OCI-LY3 (cell line): ENCODE data around the gene CD38.

Experiments
- CTCF ChIP-seq: fragments of 200-600, 300-600 bp; sonication (generic); IDR thresholded peaks from 2 replicates; pipeline ENCODE4 v1.5.1; 2014; ENCODE audit warnings: antibody characterized with exemption, low read length, low read depth
- EZH2phosphoT487 ChIP-seq: fragments of 200-600 bp; shearing (Covaris generic); IDR thresholded peaks from 2 replicates; pipeline ENCODE4 v1.6.1; 2018; ENCODE audit warnings: antibody characterized with exemption, mixed run types, low read depth

GRCh38 chr4:15754323-15754722 lies 23.8 kb upstream of the CD38 start:
- TF ChIP-seq CTCF = no peak
- no peak for TF ChIP-seq EZH2phosphoT487
